Gastroesophageal sphincter (tissue), 4 donors: ENCODE results near the gene ZBTB21. TPM values are rescaled to one million over a fixed set of nuclear protein-coding genes. Genes with fewer than 3 reads are reported as not detected.

Source experiments
- ATAC-seq: fragments of 150-250 bp; one replicate; pipeline ENCODE4 v1.9.1; 2016; ENCODE audit warnings: mild to moderate bottlenecking, moderate library complexity
- H3K27ac ChIP-seq, 4 donors: fragments of 200-600 bp; sonication (generic) in 3 of 4; 1 replicate in 3 of 4; 2 replicates in 1 of 4; pipeline ENCODE4 v1.5.1; 2016 to 2019
- H3K27me3 ChIP-seq: fragments of 200-600 bp; sonication (generic); one replicate; pipeline ENCODE4 v1.5.1; 2019
- H3K36me3 ChIP-seq, 2 donors: fragments of 200-600 bp; sonication (generic); one replicate each; pipeline ENCODE4 v1.5.1; 2019; ENCODE audit warnings: control low read depth in 1 of 2
- H3K4me1 ChIP-seq, 3 donors: fragments of 200-600 bp; sonication (generic); 1 replicate in 2 of 3; 2 replicates in 1 of 3; pipeline ENCODE4 v1.5.1; 2016 to 2019; ENCODE audit warnings: control low read depth in 2 of 3
- H3K4me3 ChIP-seq, 2 donors: fragments of 200-600 bp; sonication (generic); one replicate each; pipeline ENCODE4 v1.5.1; 2019; ENCODE audit warnings: mild to moderate bottlenecking in 1 of 2, moderate library complexity in 1 of 2
- H3K9me3 ChIP-seq, 3 donors: fragments of 200-600 bp; sonication (generic); one replicate each; pipeline ENCODE4 v1.5.1; 2017 to 2019; ENCODE audit warnings: control low read depth in 2 of 3
- EP300 ChIP-seq: sonication (generic); formaldehyde crosslinking; IDR thresholded peaks from one replicate; pipeline ENCODE4 v1.6.1; 2017; ENCODE audit warnings: antibody characterized with exemption, mild to moderate bottlenecking
- POLR2A ChIP-seq, 2 donors: fragments of 450-650 bp; IDR thresholded peaks; one replicate each; pipeline ENCODE4 v1.6.1; 2017; ENCODE audit warnings: antibody characterized with exemption in 2 of 2, mild to moderate bottlenecking in 2 of 2, moderate library complexity in 1 of 2
- POLR2AphosphoS5 ChIP-seq: sonication (generic); formaldehyde crosslinking; IDR thresholded peaks from one replicate; pipeline ENCODE4 v1.6.1; 2017; ENCODE audit warnings: antibody characterized with exemption
- WGBS, 2 donors: methylation state at CpG; one replicate each; pipeline ENCODE4 v1.1.5; 2018; ENCODE audit warnings: low coverage in 1 of 2; 5-methylcytosine and 5-hydroxymethylcytosine counted together
- total RNA-seq, 4 donors: library from RNA; depleted of rRNA; stranded (reverse); fragments of >200 nt; gene quantifications; one replicate each; pipeline ENCODE4 v1.1.0, GENCODE V29; 2016
- TF ChIP-seq, protein P1 (sequence below), 4 experiments: fragments of 200-600 bp in 2 of 4; fragments of 450-650 bp in 2 of 4; sonication (generic) in 1 of 4; IDR thresholded peaks; one replicate each; pipeline ENCODE4 v1.5.1; 2017 to 2019; ENCODE audit warnings: antibody characterized with exemption in 4 of 4, mild to moderate bottlenecking in 2 of 4, moderate library complexity in 2 of 4

Gene ZBTB21
- total RNA-seq, 4 donors from 2014 or later: 6.6 to 14.1 (median 9.4) TPM

DNA sequence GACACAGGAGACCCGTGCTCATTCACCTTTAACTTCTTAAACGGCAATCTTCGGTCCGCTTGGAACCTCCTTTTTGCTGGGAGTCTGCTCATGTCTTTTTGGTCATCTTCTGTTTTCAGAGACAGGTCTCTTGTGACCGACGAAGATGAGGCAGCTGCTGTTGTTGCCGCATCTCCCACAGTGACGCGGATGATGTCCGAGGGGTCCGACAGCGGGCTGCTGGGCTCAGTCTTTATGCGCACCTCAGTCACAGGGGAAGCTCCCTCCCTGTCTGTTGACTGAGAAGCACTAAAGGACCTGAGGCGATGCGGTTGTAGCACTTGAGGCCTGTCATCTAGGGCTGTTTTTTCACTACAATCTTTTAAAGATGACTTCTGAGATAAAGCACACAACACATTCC is 17.6 kb downstream of the ZBTB21 start:
- Histone ChIP-seq H3K9me3 (no peaks in the 10 kb centered on the region), H3K4me3 (no peak overlapping the region), H3K4me1 (no peaks in the 10 kb centered on the region), H3K36me3 (peaks cover 0 to 58% of the 10 kb centered on the region in 2 donors), H3K27me3 (no peaks in the 10 kb centered on the region), H3K27ac (no peak overlapping the region)
- no peak for ATAC-seq
- TF ChIP-seq EP300: no peak
- no peak for TF ChIP-seq POLR2A (IDR thresholded peaks at IDR 0.05)
- TF ChIP-seq, protein P1, sequence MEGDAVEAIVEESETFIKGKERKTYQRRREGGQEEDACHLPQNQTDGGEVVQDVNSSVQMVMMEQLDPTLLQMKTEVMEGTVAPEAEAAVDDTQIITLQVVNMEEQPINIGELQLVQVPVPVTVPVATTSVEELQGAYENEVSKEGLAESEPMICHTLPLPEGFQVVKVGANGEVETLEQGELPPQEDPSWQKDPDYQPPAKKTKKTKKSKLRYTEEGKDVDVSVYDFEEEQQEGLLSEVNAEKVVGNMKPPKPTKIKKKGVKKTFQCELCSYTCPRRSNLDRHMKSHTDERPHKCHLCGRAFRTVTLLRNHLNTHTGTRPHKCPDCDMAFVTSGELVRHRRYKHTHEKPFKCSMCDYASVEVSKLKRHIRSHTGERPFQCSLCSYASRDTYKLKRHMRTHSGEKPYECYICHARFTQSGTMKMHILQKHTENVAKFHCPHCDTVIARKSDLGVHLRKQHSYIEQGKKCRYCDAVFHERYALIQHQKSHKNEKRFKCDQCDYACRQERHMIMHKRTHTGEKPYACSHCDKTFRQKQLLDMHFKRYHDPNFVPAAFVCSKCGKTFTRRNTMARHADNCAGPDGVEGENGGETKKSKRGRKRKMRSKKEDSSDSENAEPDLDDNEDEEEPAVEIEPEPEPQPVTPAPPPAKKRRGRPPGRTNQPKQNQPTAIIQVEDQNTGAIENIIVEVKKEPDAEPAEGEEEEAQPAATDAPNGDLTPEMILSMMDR (IDR thresholded peaks at IDR 0.05): no peak
- TF ChIP-seq POLR2AphosphoS5: no peak
- WGBS, 2 donors: 87 to 90% methylated on average over 2 to 7 of the region's 15 CpGs

DNA sequence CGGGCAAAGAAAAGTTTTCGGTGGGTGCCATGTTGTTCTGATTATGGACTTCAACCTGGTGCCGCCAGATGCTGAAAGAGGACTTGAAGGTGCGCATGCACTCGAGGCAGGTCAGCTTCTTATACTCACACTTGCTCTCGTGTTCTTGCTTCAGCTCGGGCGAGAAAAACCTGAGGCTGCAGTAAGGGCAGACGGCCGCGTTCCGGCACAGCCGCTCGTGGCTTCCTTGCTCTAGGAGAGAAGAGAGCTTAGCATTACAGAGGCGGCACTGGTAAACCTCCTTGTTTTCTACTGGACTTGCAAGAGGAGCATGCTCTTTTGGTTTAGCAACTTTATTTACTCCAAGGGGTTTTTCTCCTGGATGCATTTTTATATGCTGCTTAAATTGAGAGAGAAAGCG is 18.5 kb downstream of the ZBTB21 start:
- no peaks in the 10 kb centered on the region for H3K9me3 ChIP-seq
- H3K27ac ChIP-seq: no peak overlapping the region
- 89 to 98% methylated on average over 7 to 11 of the region's 16 CpGs for WGBS, 2 donors
- H3K4me1 ChIP-seq: no peaks in the 10 kb centered on the region
- H3K4me3 ChIP-seq: no peak overlapping the region
- peaks cover 0 to 53% of the 10 kb centered on the region in 2 donors for H3K36me3 ChIP-seq
- no peaks in the 10 kb centered on the region for H3K27me3 ChIP-seq
- no peak for ATAC-seq
- TF ChIP-seq POLR2AphosphoS5 (no peak), POLR2A (IDR thresholded peaks at IDR 0.05) (no peak), EP300 (no peak)
- TF ChIP-seq, protein P1 (IDR thresholded peaks at IDR 0.05): no peak

DNA sequence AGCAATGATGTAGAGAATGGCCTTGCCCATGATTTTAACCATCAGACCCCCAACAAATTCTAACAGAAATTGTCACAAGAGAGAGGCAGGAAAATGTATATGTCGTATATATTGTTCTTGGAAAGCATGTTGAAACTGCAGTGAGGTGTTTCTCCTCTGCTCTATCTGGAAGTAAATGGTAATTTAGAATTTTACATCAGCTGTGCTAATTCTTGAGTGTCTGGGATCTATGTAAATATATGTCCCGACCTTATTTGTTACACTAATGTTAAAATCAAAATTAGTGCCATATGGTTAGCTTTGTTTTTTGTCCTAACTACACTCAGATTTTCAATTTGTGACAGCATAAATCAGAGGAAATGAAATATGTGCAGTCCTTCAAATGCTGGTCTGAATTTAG is 20.5 kb downstream of the ZBTB21 start:
- Histone ChIP-seq H3K4me3 (no peak overlapping the region), H3K27ac (no peak overlapping the region), H3K36me3 (peaks cover 0 to 39% of the 10 kb centered on the region in 2 donors), H3K9me3 (no peaks in the 10 kb centered on the region), H3K4me1 (no peaks in the 10 kb centered on the region), H3K27me3 (no peaks in the 10 kb centered on the region)
- ATAC-seq: no peak
- 88 to 97% methylated on average over 2 of the region's 2 CpGs for WGBS, 2 donors
- TF ChIP-seq, protein P1 (IDR thresholded peaks at IDR 0.05): no peak
- TF ChIP-seq EP300: no peak
- TF ChIP-seq POLR2AphosphoS5: no peak
- no peak for TF ChIP-seq POLR2A (IDR thresholded peaks at IDR 0.05)

DNA sequence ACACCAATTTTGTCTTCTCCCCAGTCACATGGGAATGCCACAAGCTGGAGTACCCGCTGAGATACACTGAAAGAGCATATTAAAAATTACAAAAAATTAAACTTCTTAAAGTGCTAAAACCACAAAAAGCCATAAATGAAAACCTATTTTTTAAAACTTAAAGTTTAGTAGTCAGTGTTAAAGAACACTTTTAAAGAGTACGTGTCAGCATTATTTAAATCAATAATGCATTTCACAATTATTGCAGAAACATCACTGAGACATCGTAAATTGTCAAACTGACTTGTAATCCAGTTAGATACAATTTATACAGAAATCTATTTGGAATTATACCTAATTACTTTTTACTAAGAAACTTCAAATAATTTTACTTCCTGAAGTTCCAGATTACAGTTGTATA is 22.9 kb downstream of the ZBTB21 start:
- Histone ChIP-seq H3K27ac (no peak overlapping the region), H3K9me3 (no peaks in the 10 kb centered on the region), H3K36me3 (peaks cover 0 to 23% of the 10 kb centered on the region in 2 donors), H3K27me3 (no peaks in the 10 kb centered on the region), H3K4me3 (no peak overlapping the region), H3K4me1 (no peaks in the 10 kb centered on the region)
- no peak for TF ChIP-seq EP300
- TF ChIP-seq POLR2AphosphoS5: no peak
- TF ChIP-seq POLR2A (IDR thresholded peaks at IDR 0.05): no peak
- TF ChIP-seq, protein P1 (IDR thresholded peaks at IDR 0.05): no peak
- WGBS, 2 donors: 94 to 95% methylated on average over 3 of the region's 3 CpGs
- no peak for ATAC-seq

DNA sequence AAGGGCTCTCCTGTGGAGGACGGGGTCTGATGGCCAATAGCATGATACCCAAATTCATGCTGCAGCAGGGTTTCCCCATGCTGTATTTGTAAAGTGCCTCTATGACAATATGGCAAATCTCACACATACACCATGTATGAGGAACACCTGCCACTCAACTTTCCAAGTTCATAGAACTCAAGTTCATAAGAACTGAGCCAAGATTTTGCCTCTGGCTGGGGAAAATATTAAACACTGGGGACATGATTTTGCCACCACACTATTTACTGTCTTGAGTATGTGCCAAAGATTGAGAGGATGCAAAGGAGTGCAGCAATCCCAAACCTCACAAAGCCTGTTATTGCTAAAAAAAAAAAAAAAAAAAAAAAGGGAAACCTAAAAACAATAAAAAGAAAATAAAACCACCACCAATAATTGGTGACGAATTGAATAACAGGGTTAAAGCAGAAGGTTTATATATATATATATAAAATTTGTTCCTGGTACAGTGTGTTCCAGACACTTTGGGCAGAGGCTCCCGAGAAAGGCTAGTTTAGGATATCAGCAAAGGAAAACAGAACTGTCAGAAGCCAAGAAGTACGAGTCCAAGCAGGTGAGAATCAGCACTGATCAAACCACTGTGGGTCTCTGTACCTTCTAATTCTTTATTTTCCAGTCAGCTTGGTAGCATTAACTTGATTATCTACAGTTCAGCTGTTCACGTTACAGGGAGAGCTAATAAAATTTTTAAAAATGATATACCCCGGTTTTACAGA is 24.3 kb downstream of the ZBTB21 start:
- Histone ChIP-seq H3K9me3 (no peaks in the 10 kb centered on the region), H3K4me3 (no peak overlapping the region), H3K27me3 (no peaks in the 10 kb centered on the region), H3K27ac (no peak overlapping the region), H3K36me3 (peaks cover 0 to 8% of the 10 kb centered on the region in 2 donors), H3K4me1 (no peaks in the 10 kb centered on the region)
- no peak for ATAC-seq
- 84 to 85% methylated on average over 6 of the region's 6 CpGs for WGBS, 2 donors
- TF ChIP-seq, protein P1 (IDR thresholded peaks at IDR 0.05): no peak
- TF ChIP-seq EP300 (no peak), POLR2A (IDR thresholded peaks at IDR 0.05) (no peak), POLR2AphosphoS5 (no peak)
